DMS53 (cell line): Measurements from ENCODE around the gene JOSD1.
A peak's percentile ranks its signal among the peaks of the same experiment; 100 is the strongest.

Experiments used
- DNase-seq: peaks from one replicate; lab custom pipeline; 2025; lab: John Stamatoyannopoulos, UW

The JOSD1 gene

DNA sequence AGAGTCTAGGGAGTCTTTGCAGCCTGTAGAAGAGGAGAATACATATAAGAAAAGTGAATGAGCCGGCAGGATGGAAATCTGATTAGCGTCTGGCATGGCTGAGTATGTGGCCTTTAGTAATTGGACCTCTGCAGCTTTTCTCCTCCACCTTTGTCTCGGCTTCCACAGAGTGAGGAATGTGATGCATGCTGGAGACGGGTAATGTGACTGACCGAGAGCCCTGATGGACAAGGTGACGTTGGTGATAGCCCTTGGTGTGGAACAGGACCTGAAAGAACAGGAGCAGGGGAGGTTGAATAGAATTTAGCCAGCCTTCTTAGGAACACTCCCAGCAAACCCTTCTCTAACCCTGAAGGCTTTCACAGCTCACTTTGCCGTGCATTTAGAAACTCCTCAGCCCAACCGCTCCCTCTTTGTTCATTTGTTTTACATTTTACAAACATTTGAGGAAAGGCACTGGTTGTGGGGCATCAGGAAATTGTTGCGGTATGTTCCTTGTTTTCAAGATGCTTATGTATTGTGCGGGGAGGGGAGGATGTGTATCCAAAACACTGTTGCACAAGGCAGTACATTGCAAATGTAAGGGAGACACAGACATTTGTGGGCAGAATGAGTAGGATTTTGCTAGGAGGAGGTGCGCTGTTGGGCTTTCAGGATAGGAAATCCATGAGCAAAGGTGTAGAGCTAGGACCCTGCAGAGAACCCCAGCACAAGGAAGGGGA lies 11.9 kb upstream of the JOSD1 start:
- no peak for DNase-seq

DNA sequence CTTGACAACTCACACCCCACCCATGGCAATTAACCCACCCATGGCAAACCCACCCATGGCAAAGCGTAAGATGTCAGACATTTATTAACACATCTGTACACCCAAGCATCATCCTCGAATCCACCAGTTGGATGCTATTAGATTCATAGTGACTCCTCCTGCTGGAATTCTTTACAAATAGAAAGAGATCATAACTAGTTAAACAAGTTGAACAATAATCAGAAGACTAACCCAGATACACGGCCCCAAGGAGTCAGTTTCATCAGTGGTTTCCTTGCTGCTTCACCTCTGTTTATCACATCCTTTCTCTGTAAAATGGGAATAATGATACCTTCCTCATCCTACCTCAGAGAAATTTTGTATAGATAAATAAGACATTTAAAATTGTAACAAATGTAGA lies 10.1 kb upstream of the JOSD1 start:
- no peak for DNase-seq

DNA sequence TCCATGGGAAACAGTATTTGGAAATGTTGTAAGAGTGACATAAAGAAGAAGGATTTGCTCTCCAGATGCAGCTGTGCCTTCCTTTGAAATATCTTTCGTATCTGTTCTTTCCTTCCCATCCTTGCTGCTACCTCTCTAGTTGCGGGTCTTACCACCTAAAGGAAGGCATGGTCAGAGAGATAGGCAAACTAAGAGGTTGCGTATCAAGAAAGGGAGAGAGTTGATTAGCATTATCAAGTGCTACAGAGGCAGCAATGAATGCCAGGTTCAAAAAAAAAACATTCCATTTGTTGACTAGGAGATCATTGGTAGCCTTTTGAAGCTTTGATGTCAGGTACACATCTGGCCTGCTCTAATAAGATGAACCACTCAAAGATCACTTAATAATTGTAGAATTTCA lies 9.6 kb upstream of the JOSD1 start:
- DNase-seq = no peak

DNA sequence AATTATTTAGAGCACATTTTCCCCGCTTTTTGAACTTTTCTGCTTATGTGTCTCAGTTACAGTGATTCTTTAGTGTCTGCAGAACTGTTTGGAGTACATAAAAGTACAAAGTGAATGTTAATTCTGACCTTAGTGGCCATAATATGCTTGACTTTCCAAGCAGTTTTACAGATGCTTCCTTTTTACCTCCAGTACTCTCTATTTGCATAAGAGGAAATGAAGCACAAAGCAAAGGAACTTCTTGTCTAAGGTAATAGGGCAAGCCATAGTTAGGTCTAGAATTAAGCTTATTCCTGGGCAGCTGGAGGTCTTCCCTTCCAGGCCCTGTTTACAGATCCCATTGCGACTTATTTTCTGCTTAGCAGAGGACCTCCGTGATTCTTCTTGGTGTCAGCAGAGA lies 8.6 kb upstream of the JOSD1 start:
- DNase-seq = no peak

DNA sequence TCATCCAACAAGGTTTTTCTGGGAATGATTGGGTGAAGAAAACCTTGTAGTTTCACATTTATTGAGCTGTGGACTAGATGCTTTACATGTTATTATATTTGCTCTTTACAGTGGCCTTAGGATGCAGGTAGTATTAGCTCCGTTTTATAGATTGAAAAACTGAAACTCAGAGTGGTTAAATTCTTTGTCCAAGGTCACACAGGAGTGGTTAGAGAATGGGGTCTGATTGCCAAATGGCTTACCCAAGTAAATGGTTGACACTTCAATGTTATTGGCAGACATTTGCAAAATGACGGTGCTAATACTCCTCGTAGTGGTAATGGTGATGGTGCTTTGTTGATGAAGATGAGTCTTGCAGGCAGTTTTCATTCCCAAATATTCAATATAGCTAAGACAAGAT lies 7.2 kb upstream of the JOSD1 start:
- DNase-seq = no peak

DNA sequence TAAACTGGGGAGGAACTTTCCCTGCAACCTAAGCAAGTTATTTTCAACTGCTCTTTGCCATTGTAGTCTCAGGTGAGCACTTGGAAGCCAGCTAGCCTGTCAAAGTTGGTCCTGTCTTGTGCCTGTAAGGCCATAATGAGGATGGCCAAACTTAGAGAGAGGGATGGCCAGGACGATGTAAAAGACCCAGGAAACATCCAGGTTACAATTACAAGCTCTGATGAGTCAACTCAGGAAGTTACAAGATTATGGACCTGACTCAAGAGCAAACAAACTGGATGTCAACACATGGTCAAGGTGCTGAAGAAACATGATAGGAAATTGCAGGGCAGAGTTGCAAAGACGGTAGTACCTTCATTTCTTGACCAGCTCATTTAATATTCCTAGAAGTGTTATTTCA lies 6.6 kb upstream of the JOSD1 start:
- DNase-seq = peak; percentile 62

DNA sequence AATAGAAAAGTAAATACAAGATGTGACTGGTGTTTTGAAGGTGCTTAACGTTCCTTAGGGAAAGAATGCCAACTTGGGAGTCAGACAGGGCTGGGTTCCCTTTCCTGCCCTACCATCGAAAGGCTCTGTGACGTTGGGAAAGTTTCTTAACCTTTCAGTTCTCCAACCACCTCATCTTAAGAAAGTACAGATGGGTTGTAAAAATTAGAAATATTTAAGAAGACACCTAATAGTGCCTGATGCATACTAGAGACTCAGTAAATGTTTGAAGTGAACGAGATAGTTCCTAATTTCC lies 6.1 kb upstream of the JOSD1 start:
- DNase-seq = no peak

DNA sequence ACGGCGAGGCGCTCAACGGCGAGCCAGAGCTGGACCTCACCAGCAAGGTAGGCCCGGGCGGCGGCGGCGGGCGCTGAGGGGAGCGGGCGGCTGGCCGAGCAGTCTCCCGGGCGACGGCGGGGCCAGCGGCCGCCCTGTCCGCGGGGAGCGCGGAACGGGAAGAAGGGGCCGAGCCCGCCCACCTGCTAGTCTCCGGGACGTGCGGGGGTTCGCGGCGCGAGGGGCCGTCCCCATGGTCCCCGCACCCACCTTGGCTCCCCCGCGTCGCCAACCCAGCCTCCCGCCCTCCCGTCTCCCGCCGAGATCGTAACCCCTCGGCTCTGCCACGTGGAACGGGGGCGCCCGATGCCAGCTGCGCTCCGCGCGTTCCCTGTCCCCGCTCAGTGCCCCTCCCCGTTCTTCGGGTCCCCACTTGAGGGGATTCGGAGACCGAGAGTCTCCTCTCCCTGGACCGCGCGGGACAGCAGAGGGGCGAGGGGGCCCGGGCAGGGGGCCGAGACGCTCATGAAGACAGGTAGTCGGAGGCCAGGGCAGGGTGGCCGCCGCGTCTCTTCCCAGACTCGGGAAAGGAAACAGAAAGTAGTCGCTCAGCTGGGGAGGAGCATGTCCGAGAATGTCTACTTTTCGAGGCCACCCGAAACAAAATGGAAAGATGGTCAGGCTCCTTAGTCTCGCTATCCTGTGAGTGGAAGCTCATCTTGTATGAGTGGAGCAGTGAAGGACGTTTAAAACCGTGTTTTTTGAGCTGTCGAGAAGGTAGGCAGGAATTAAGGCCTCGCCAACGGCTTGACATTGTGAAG lies 5.6 kb upstream of the JOSD1 start:
- DNase-seq = peak; percentile 50

DNA sequence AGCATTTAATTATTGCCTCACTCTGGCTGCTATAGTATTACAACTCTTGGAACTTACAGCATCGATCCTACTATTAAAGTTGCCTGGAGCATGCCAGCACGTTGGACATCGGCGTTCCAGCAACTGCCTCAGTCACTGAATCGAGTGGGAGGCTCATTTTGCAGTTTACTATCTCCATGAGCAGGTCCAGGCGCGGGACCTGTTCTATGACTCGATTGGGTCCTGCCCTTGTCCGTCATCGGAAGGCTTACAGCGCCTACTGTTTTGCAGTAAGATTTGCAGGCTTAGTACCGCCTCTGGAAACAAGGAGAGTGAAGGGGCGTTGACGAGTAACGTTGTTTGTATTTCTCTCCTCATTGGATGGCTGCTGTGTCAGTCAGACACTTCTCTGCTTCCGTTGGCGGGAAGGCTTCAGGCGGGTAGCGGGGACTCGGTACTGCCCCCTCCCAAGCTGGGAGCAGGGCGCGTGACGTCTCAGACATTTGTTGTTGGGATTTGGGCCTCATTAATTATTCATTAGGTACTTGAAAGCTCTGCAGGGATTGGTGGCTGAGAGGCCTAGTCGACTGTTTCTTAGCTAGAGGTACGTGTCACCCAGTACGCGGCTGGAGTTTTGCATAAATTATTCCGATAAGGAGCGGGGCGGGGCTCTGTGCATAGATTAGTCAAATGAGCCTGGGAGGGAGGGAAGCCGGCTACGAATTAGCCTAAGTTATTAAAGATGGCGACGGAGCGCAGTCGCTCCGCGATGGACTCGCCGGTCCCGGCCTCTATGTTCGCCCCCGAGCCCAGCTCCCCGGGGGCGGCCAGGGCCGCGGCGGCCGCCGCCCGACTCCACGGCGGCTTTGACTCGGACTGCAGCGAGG lies 4.7 kb upstream of the JOSD1 start, which contains the start of gene GTPBP1:
TSS of gene GTPBP1 (plus strand) at position 710 of the 866 bp plus-strand sequence. CDS start at position 722, 12 bp downstream.
- DNase-seq = peak; percentile 100

DNA sequence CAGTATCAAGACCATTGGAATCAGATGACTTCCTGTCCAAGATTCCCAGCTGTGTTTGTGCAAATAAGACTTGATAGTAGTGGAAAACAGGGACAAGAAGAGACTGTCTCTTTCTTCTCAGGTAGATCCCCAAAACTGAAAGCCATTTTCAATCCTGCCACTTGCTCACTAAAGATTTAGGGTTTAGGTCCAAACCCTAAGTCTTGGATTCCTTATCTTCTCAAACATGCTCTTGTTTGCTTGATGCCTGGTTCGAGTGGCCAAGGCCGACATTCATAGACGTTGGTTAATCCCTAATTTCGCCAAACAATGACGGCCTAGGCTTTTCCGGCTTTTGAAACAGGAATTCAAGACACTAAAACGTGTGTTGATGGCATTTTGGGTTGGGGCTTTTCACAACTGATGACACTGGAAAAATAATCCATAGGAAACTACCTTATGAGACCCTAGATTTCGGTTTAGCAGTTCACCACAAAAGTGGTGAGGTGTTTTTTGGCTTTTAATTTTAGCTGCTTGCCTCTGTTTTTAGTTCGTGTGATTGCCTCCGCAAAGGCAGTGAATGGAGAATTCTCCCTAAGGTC lies 4.0 kb upstream of the JOSD1 start:
- peak; percentile 56 for DNase-seq

DNA sequence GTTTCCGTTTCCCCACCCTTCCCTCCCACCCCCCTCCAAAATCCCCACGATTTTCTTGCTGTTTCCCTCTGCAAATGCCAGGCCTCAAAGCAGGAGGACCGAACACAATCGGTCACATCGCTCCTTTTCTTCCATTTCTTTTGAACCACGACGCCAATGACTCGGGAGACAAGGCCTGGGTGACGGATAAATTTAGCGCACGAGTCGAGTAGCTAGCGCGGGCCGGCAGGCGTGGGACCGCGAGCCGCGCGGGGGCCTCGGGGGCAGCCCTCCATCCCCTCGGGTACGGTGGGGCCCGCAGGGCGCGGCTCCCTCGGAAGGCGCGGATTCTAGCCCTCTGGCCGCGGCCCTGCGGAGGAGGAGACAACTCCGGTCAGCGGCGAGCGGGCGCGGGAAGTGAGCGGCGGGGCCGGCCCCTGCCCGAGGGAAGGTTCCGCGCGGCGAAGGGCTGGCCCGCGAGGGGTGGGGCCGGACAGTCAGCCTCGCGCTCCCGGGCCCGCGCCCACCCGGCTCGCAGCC lies 414 bp downstream of the JOSD1 start:
- DNase-seq = peak; percentile 82

DNA sequence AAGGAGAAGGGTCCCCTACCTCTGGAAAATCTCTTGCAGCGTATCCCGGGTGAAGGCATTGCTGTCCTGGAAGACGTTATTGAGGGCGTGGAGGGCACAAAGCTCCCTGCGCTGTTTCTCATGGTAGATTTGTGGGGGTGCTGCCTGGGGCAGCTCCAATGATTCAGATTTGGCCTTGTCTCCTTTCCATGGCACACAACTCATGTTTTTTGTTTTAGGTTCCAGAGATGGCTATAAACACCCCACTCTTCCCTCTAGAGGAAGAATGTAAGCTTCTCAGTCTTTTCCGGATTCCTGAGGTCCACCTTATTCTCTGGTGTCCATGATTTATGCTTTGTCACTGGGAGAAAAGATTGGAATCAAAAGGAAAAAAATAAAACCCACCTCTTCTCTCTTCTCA lies 959 bp downstream of the JOSD1 start:
- peak; percentile 22 for DNase-seq

DNA sequence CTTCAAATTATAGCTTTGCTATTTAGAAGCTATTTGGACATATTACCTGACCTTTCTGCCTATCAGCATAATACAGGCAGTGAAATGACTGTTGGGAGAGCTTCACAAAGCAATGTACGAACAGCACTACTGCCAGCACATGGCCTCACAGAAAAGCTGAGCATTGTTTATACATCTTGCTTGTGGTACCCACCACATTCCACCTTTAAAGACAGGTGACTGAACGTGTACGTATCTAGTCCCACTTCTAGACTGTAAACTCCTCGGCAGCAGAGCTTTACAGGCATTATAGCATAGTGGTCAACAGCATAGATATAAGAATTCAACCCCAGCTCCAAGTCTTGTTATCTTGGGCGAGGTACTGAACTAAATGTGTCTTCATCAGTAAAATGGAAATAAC lies 1.6 kb downstream of the JOSD1 start:
- DNase-seq = no peak

DNA sequence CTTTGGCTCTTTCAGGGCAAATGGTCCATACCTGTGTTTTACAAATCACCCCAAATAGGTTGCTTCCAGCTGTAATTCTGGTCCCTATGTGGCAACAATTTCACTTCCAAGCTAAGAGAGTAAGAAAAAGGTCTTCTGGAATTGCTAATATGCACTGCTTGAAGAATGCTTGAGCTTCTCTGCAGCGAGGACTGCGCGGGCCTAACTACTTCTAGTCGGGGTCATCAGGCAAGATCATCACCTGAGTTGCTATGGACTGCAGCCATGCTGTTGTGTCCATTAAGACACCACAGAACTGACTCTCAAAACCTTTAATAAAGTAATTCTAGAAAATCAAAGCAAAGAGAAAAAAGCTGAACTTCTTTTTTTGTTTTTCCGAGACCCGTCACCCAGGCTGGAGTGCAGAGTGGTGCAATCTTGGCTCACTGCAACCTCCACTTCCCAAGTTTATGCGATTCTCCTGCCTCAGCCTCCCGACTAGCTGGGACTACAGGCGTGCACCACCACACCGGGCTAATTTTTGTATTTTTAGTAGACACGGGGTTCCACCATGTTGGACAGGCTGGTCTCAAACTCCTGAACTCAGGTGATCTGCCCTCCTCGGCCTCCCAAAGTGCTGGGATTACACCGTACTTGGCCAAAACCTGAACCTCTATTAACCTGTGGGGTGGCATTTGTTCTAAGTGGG lies 2.2 kb downstream of the JOSD1 start:
- no peak for DNase-seq

DNA sequence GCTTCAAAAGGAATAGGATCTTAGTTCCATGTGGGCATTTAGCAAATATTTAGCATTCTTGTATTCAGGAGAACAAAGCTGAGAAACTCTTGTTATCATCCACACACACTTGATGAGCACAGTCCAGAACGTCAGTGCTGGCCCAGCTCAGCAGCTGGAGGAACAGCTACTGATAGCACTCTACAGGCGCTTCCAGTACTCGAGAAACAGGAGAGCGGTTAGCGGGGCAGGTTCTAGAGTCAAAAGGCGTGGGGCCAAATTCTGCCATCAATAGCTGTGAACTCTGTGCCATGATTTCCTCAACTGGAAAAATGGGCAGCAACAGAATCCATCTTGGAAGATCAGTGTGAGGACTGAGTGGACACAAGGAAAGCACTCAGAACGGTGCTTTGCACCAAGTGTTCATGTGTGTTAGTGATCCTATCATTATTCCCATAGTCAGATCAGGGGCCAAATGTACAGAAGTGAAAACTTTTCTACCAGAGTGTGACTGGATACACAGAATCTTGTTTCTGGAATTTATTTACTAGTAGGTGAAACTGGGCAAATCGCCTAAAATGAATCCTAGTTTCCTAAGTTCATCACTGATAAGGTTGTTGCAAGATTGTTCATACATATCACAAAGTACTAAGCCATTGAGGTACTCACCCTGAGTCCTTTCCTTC lies 3.2 kb downstream of the JOSD1 start:
- DNase-seq = peak; percentile 44

DNA sequence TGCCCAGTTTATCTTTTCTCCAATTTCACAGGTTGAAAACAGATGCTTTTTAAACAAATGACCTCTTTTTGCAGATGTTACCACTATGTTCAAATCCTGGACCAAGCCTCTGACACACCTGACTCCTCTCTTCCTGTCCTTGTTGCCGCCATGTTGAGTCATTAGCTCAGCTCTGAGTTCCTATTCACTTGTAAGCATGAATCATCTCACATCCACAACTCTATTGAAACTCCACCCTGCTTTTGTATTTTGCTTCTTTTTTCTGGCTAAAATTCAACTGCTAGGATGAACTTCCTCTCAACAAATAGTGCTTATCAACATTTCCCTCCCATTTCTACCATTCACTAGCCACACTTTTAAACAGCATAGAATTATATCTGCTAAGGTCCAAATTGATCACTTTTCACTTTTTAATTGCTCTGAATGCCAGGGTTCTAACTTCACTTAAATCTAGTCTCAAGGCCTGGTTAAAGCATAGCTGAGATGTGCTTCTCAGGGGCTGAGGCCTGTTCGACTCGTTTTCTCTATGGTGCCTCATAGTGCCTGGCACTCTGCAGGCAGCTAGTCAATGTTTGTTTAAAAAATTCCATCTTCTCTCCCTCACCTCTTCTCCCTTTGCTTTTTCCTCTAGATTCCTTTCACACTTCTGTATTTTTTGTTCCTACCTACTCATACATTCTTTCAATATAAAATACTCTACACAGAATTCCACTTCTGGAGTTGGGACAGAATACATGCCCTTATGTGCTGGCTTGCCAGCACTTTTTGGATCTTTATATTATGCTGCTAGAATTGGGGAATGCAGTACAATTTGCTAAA lies 3.9 kb downstream of the JOSD1 start:
- peak; percentile 59 for DNase-seq

DNA sequence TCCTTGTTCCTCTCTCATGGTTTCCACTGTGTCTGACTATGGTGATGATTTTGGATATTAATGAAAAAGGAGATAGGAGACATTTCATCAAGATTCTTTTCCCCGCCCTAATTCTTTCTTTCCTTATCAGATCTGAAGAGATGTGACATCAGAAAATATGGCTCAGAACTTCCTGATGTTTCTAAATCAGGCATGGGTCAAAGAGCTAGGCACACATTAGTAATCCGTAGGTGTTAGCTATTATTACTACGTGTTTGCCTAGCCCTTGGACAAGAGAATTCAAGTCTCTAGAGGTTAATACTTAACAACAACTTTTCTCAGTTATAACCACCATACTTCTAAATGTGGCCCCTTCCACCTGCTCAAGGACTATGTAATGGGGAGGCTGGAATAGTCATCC lies 5.8 kb downstream of the JOSD1 start:
- no peak for DNase-seq

DNA sequence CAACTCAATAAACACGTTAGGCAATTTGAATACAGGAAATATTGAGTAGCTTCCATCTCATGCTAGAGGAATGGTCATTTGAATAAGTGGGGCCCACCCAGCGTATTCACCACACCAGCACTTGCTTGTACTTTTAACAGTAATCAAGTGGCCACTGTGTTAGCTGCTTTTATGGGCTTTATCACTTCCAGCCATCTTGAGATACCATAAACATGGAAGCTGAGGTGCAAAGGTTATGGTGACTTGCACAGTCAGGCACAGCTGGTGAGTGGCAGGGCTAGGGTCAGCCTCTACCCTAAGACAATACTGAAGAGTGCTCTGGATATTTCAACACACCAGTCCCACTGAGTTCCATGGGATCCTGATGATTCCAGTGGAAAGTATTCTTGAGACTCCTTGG lies 6.7 kb downstream of the JOSD1 start:
- no peak for DNase-seq

DNA sequence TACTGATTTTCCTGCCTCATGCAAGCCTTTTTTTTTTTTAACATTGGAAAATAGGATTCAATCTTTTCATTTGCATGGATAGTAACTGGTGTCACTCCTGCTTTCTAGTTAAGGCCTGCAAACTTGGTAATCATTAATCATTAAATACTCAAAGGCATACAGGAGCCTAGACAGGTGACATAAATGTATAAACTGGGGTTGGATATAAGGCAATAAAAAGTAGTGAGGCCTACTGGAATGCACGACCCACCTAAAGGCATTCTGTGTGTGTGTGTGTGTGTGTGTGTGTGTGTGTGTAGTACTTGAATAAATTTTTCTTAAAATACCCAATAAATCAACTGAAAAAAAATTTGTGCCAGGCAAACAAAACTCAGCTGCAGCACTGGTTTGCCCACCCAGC lies 11.1 kb downstream of the JOSD1 start:
- DNase-seq = no peak

DNA sequence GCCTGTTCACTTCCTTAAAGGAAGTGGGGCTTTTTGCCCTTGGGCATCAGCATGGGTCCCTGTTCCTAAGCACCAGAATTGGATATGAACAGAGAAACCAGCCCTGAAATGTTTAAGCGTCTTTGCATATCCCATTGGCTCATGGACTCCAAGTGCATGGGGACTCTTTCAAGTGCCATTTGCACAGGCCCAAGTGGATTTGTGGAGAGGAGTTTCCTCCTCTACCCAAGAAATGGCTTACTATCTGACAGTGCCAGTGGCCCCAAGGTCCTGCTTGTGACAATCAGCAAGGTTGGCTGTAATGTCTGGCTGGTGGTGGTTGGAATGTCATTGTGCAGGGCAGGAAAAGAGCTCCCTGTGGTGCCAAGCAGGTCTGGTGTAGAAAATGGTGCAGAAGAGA lies 15.0 kb downstream of the JOSD1 start:
- no peak for DNase-seq
